Activated B cell treated with CpG ODN at 0.5 μM for 24 hours (primary cell): ENCODE measurements around the gene PAX5. TPM values are rescaled to one million over a fixed set of nuclear protein-coding genes. Genes with fewer than 3 reads are reported as not detected.
A peak's percentile ranks its signal among the peaks of the same experiment; 100 is the strongest.

Experiments
- ATAC-seq: fragments of 200-7000 bp; cut with Tn5 transposase; one replicate; pipeline ENCODE4 v1.10.0; 2021; ENCODE audit warnings: low read depth, mild to moderate bottlenecking, moderate library complexity
- CTCF ChIA-PET: fragments of 350-600 bp; sonication (Branson Sonifier 250); formaldehyde crosslinking; loops from one replicate; lab custom pipeline; 2021; ENCODE audit warnings: antibody characterized with exemption; lab: Charles Lee
- POLR2A ChIA-PET: fragments of 350-600 bp; sonication (Branson Sonifier 250); formaldehyde crosslinking; loops from one replicate; lab custom pipeline; 2021; ENCODE audit warnings: antibody characterized with exemption; lab: Charles Lee
- DNase-seq: peaks from one replicate; pipeline ENCODE4 v3.0.0; 2022
- H3K27ac Mint-ChIP-seq: one replicate; pipeline ENCODE4 v1.8.0; 2020; ENCODE audit warnings: mixed read lengths
- H3K27me3 Mint-ChIP-seq: one replicate; pipeline ENCODE4 v1.8.0; 2021; ENCODE audit warnings: mixed read lengths
- H3K36me3 Mint-ChIP-seq: one replicate; pipeline ENCODE4 v1.8.0; 2021; ENCODE audit warnings: low read depth, mixed read lengths
- H3K4me1 Mint-ChIP-seq: one replicate; pipeline ENCODE4 v1.8.0; 2021; ENCODE audit warnings: mixed read lengths
- H3K4me3 Mint-ChIP-seq: one replicate; pipeline ENCODE4 v1.8.0; 2020; ENCODE audit warnings: mild to moderate bottlenecking, mixed read lengths
- H3K9me3 Mint-ChIP-seq: one replicate; pipeline ENCODE4 v1.8.0; 2020; ENCODE audit warnings: mixed read lengths
- intact Hi-C: fragments of 100-400 bp; cut with micrococcal nuclease; formaldehyde crosslinking; loops from one replicate; pipeline ENCODE4 v1.15.1; 2024
- total RNA-seq: library from RNA; stranded (reverse); gene quantifications from 2 replicates; pipeline ENCODE4 v1.2.3, GENCODE V29; 2022
- TF ChIP-seq, protein P1 (sequence below): fragments of 200-600 bp; IDR thresholded peaks from one replicate; pipeline ENCODE4 v1.8.0; 2022; ENCODE audit warnings: antibody characterized with exemption, mild to moderate bottlenecking

The PAX5 gene
- total RNA-seq, 1 donor from 2014 or later = 619 TPM

DNA sequence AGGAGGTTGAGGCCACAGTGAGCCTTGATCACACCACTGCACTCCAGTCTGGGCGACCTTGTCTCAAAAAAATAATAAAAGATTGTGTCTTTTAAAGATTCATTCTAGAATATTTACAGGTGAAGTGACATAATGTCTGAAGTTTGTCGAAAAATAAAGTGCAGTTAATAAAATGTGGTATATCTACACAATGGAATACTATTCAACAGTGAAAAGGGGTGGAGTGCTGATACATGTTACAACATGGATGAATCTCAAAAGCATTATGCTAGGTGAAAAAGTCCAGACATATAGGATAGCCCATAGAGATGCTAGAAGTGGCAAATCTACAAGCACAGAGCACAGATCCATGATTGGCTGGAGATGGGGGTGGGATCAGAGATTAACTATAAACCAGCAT, 101.9 kb downstream of the PAX5 start:
- no peak for ATAC-seq
- ChIA-PET CTCF (no interaction called here), POLR2A (no interaction called here)
- H3K27me3 Mint-ChIP-seq = no peaks in the 10 kb centered on the region
- DNase-seq = no peak
- intact Hi-C loops = no loop called here
- H3K9me3 Mint-ChIP-seq = peaks cover 3% of the 10 kb centered on the region
- TF ChIP-seq, protein P1, sequence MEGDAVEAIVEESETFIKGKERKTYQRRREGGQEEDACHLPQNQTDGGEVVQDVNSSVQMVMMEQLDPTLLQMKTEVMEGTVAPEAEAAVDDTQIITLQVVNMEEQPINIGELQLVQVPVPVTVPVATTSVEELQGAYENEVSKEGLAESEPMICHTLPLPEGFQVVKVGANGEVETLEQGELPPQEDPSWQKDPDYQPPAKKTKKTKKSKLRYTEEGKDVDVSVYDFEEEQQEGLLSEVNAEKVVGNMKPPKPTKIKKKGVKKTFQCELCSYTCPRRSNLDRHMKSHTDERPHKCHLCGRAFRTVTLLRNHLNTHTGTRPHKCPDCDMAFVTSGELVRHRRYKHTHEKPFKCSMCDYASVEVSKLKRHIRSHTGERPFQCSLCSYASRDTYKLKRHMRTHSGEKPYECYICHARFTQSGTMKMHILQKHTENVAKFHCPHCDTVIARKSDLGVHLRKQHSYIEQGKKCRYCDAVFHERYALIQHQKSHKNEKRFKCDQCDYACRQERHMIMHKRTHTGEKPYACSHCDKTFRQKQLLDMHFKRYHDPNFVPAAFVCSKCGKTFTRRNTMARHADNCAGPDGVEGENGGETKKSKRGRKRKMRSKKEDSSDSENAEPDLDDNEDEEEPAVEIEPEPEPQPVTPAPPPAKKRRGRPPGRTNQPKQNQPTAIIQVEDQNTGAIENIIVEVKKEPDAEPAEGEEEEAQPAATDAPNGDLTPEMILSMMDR = no peak
- peak overlapping the region; percentile 50 for H3K27ac Mint-ChIP-seq
- peaks cover 93% of the 10 kb centered on the region for H3K36me3 Mint-ChIP-seq
- no peak overlapping the region for H3K4me3 Mint-ChIP-seq
- peaks cover 88% of the 10 kb centered on the region for H3K4me1 Mint-ChIP-seq

DNA sequence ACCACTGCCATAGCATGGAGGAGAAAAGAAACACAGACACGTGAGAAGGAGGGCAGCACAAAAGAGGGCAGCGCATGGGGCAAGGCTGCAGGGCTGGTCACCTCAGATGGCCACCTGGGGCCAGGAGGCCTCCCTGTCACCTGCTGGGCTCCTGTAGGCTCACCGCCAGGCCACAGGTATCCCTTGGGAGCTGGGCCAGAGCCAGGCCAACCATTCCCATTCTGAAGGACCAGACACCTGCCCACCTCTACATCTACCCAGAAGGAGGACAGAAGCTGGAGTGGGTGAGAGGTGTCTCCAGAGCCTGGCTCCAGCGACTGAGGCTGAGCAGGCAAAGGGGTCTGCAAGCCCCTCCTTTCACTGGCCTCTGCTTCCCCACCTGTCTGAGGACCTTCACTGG, 103.1 kb downstream of the PAX5 start:
- no peak for ATAC-seq

DNA sequence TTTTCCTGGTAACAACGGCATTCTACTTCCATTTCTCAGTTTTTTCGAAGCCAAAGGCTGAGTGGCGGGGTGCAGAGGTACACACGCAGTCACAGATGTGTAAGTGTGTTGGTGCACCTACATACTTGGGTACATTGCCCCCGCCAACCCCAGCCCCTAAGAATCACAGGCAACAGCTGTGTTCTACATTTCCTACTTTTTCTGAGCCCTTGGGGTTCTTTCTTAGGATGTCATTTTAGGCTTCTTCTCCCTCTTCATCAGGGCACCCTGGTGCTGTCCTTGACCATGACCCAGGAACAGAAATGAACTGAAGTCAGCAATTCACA, 104.8 kb downstream of the PAX5 start:
- H3K4me3 Mint-ChIP-seq = peak overlapping the region; percentile 70
- peaks cover 86% of the 10 kb centered on the region for H3K4me1 Mint-ChIP-seq
- DNase-seq = no peak
- H3K27ac Mint-ChIP-seq = peak overlapping the region; percentile 91
- intact Hi-C loops = loop anchor here (2.0 kb wide), 2 partner anchors 19 to 479 kb away; no protein-coding TSS in a partner anchor
- TF ChIP-seq, protein P1 = no peak
- ATAC-seq = no peak
- H3K9me3 Mint-ChIP-seq = peaks cover 3% of the 10 kb centered on the region
- CTCF ChIA-PET = no interaction called here
- H3K36me3 Mint-ChIP-seq = peaks cover 91% of the 10 kb centered on the region
- H3K27me3 Mint-ChIP-seq = no peaks in the 10 kb centered on the region
- POLR2A ChIA-PET = interaction anchor here (0.6 to 1.1 kb wide), 5 partner anchors 10 to 398 kb away, joined by 3 to 10 read pairs (median 3); no protein-coding TSS in a partner anchor

More for the DNA sequence above, 103.1 kb downstream of the PAX5 start:
- peaks cover 93% of the 10 kb centered on the region for H3K36me3 Mint-ChIP-seq
- peak overlapping the region; percentile 91 for H3K27ac Mint-ChIP-seq
- TF ChIP-seq, protein P1 = no peak
- peaks cover 3% of the 10 kb centered on the region for H3K9me3 Mint-ChIP-seq
- intact Hi-C loops = no loop called here
- ChIA-PET CTCF (no interaction called here), POLR2A (no interaction called here)
- no peak for DNase-seq
- H3K4me1 Mint-ChIP-seq = peaks cover 88% of the 10 kb centered on the region
- H3K27me3 Mint-ChIP-seq = no peaks in the 10 kb centered on the region
- peak overlapping the region; percentile 28 for H3K4me3 Mint-ChIP-seq

DNA sequence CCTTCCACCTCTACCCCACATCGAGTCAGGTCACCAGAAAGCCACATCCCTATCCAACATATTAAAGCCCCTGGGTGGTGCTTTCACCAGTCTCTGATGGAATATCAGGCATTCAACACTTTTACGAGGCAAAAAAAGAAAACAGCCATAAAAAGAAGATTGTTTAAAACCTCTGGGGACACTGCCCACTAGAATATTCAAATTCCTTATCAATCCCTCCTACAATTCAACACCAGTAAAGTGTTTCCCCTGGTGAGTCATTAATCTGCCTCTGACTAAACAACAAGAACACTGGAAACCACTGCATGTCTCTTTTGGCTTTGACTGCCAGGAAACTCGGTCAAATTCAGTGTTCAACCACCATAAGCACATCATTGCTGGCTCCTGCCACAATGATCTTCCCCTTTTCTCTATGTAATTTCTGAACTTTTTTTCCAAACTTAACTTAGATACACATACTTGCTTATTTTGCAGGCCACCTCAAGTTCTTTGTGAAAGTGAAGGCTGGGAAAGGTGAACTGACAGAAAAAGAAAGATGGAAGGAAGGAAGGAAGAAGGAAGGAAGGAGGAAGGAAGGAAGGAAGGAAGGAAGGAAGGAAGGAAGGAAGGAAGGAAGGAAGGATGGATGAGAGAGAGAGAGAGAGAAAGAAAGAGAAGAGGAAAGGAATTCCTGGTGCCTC, 105.3 kb downstream of the PAX5 start:
- Mint-ChIP-seq H3K9me3 (peaks cover 3% of the 10 kb centered on the region), H3K4me3 (peak overlapping the region; percentile 70), H3K36me3 (peaks cover 91% of the 10 kb centered on the region), H3K27ac (peak overlapping the region; percentile 91), H3K4me1 (peaks cover 86% of the 10 kb centered on the region), H3K27me3 (no peaks in the 10 kb centered on the region)
- ATAC-seq (peak; percentile 77), DNase-seq (no peak)
- ChIA-PET CTCF (no interaction called here), POLR2A (interaction anchor here (0.6 kb wide), 1 partner anchor 96 kb away, joined by 6 read pairs; no protein-coding TSS in a partner anchor)
- intact Hi-C loops = loop anchor here (2.0 kb wide), 2 partner anchors 20 to 480 kb away; no protein-coding TSS in a partner anchor
- TF ChIP-seq, protein P1 = no peak

DNA sequence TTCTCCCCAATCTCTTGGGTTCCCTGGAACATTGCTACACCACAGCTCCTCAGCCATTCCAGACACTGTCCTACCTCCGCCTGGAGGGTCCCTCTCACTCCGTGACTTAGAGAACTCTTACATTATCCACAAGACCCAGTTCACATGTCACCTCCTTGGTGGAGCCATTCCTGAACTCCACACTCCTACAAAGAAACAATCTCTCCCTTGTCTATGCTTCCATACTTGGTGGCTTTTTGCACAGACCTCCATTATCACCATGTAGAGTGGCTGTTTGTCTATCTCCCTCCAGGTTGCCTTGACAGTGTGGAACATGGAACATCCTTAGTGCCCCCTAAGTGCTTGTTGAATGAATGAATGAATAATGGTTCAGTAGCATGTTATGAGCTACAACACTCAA, 105.9 kb downstream of the PAX5 start:
- no peaks in the 10 kb centered on the region for H3K27me3 Mint-ChIP-seq
- DNase-seq (no peak), ATAC-seq (no peak)
- peaks cover 88% of the 10 kb centered on the region for H3K4me1 Mint-ChIP-seq
- H3K9me3 Mint-ChIP-seq = peaks cover 3% of the 10 kb centered on the region
- peak overlapping the region; percentile 70 for H3K4me3 Mint-ChIP-seq
- intact Hi-C loops = loop anchor here (2.0 kb wide), 2 partner anchors 21 to 481 kb away; no protein-coding TSS in a partner anchor
- TF ChIP-seq, protein P1 = no peak
- ChIA-PET CTCF (no interaction called here), POLR2A (no interaction called here)
- H3K27ac Mint-ChIP-seq = peak overlapping the region; percentile 91
- H3K36me3 Mint-ChIP-seq = peaks cover 91% of the 10 kb centered on the region
